ENCODE data around the gene PRELID1.

PRELID1 gene

DNA sequence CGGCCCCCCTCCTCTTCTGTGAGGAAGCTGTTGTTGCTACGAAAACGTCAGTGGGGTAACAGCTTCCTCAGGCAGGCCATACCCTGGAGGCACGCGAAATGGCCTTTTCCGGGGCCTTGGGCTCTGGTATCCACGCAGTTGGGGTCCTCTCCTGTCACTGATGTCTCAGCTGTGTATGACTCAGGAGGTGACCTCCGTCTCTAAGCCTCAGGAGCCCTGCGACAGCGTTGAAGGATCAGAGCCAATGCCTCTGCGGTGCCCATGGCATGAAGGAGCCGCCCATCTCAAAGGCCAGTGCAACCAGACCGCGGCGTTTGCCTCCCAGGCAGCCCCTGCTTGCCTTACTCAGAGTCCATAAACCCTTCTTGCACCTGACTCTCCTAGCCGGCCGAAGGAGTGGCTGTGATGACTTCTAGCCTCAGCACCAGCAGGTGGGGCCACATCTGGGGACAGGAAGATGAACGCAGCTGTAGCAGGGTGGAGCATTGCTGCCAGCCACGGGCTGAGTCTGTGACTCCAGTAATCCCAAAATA lies 9.1 kb downstream of the PRELID1 start:
- in situ Hi-C loops (cut with HindIII; ENCODE audit: low sequenced_read_pairs) = no loop called here

DNA sequence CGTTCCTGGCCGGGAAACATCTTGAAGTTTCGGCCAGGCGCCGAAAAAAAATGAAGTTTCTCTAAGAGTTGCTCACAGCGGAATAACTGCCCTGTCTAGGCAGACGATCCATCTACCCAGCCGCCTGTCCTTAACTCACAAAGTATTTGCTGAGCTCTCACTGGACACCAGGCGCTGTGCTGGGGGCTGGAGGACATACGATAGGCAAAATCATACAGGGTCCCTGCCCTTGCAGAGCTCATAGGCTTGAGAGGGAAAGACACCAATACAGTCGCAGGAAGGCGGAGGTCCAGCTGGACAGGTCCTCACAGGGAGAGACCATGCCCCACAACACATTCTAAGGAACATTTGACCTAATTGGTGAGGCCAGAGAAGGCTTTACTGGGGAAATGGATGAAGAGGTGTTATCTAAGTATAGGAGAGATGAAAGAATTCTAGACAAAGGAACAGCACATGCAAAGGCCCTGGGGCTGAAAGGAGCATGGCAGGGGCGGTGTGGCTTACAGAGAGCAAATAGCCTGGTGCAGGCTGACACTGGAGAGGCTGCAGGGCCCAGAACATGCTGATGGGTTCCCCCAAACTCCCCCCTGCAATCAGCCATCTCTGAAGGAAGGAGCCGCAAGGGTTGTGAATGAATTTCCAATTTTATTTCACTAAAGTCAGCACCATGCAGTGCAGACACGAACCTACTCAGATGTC lies 10.1 kb downstream of the PRELID1 start:
- in situ Hi-C loops (cut with HindIII; ENCODE audit: low sequenced_read_pairs) = no loop called here

DNA sequence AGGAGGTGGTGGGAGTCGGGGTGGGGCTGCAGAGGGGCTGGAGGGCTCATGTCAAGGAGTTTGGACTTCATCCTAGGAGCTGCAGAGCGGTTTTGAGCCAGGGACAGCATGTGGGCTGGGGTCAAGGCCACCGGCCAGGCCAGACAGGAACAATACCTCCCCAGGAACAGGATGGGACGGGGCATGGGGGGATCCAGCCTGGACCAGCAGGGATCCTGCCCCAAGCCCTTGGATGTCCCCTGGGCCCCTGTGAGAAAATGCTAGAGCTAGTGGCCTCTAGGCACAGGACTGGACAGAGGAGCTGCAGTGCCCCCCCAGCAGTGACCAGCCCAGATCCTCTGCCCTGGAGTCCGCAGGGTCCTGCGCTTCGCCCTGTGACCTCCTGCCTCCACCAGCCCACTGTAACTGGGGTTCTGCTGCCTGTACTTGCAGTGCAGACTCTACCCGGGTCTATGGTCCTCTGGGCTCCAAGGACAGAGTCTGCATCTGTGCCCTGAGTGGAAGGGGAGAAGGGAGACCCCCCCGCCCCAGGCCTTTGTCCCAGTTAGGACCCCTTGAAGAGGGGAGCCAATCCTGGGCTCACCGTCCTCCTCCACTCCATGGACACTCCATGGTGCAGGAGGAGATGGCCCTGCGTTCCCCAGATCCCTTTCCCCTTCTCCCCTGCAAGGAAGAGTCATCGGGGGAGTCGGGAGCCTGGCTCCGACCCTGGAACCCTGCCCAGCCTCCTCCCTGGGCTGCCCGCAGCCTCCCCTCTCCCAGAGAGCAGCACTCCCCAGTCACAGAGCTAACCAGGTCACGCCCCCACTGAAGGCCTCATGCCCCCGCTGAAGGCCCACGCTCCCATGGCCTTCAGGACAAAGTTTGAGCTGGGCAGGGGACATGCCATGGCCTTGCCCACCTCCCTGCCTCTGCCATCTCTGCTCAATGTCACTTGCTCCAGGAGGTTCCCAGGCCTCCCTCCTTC lies 11.1 kb downstream of the PRELID1 start:
- in situ Hi-C loops (cut with HindIII; ENCODE audit: low sequenced_read_pairs) = no loop called here

DNA sequence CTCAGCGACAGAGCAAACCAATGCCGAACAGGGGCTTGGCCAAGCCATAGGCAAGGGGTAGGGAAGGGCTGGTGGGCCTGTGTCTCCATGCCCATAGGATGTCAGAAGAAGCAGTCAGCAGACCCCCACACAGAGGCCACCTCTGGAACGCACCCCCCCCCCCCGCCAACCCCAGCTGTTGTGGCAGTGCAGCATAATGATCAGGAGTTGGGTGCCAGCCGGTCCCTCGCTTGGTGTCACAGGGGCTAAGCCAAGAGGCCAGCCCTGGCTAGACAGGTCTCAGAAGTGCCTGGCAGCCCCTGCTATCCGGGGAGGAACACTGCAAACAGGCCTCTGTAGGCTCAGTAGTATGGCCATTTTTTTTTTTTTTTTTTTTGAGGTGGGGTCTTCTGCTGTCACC lies 11.8 kb downstream of the PRELID1 start:
- in situ Hi-C loops (cut with HindIII; ENCODE audit: low sequenced_read_pairs) = no loop called here

DNA sequence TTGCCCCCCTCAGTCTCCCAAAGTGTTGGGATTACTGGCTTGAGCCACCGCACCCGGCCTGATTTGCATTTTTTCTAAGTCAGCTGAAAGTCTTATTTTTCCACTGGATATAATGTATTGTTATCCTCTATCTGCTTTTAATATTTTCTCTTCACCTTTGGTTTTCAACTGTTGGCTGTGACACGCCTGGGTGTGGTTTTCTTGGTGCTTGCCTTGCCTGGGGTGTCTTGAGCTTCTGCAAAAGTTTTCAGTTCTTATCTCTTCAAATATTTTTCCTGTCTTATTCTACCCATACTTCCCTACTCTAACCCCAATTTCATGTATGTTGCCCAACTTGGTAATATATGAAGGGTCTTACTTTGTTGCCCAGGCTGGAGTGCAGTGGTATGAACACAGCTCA lies 12.4 kb downstream of the PRELID1 start:
- in situ Hi-C loops (cut with HindIII; ENCODE audit: low sequenced_read_pairs) = no loop called here

DNA sequence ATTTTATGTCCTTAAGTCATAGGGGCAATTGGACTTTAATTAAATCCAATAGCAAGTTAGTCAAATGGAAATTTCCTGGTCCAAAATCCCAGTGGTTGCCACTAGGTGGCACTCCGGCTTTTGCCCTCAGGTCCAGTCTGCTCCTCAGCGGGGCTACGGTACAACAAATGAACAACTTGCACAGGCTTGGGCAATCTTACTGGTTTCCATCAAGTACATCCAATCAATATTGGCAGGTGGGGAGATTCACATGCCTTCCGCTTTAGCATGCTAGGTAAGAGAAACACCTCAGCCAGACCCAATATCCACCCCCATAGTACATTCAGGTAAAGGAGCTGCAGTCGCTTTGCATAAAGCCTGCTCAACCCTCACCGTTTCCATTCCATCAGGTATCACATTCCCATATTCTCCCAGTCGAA lies 14.4 kb downstream of the PRELID1 start:
- in situ Hi-C loops (cut with HindIII; ENCODE audit: low sequenced_read_pairs) = no loop called here

DNA sequence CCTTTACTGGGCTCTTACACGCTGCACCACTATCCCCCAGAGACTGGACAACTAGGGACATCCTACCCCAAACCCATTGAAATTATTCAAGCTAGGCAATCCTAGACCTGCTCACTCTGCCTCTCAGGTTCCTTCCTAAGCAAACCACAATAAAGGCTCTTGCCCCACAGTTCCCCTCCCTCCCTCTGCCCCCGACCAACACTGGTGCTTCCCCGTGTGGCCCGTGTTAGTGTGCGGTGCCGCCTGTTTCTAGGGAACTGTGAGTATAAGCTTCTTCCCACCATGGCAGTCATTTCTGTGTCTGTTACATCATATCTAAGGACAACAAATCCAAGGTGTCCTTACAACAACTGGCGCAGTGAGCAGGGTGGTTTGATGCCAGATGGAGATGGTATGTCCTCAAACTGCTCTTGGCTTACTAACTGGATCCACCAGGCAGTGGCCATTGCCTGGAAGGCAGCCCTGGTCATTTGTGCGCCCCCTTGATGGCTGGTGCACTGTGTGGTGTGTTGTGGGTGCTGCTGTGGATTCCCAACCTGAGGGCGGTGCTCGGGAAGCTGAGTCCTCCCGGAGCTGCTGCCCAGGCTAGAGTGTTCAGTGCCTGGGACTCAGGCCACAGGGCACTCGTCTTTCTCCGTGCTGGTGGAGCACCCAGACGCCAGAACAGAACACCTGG lies 16.5 kb downstream of the PRELID1 start:
- in situ Hi-C loops (cut with HindIII; ENCODE audit: low sequenced_read_pairs) = no loop called here

DNA sequence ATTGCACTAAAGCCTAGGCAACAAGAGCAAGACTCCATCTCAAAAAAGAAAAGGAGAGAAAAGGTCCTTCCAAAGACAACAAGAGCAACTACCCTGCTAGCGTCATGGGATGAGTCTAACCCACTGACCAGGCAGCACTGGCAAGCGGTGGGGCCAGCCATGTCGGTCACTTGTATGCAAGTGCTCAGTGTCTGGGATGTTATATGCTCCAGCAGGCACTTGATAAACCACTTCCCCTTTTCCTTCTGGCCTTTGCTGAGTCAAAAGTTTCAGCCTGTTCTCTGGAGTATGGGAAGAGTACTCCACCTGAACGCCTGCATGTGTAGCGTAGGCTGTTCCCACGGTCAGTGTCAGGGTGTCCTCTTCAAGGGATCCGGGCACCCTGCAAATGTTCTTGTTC lies 17.3 kb downstream of the PRELID1 start:
- in situ Hi-C loops (cut with HindIII; ENCODE audit: low sequenced_read_pairs) = no loop called here

DNA sequence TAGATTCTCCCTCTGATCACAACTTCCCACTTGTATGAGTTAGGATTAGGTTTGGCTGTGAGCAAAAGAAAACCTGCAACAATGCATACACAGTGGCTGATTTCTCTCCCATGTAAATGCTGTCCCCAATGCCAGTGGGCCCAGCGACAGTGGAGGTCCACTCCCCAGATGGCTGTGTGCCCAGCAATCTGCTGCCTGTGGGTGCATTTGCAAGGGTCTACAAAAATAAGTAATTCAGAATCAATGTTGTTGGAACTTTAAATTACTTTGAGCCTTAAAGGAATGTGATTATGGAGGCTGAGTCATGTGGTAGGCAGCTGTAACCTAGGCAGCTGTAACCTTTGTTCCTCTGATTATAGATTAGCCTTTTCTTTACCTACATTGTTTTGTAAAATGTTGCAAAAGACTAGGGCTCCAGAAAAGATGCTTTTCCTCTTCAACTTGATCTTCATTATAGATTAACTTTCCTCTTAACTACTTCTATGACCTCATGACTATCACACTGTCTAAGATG lies 22.3 kb downstream of the PRELID1 start:
- in situ Hi-C loops (cut with HindIII; ENCODE audit: low sequenced_read_pairs) = no loop called here

DNA sequence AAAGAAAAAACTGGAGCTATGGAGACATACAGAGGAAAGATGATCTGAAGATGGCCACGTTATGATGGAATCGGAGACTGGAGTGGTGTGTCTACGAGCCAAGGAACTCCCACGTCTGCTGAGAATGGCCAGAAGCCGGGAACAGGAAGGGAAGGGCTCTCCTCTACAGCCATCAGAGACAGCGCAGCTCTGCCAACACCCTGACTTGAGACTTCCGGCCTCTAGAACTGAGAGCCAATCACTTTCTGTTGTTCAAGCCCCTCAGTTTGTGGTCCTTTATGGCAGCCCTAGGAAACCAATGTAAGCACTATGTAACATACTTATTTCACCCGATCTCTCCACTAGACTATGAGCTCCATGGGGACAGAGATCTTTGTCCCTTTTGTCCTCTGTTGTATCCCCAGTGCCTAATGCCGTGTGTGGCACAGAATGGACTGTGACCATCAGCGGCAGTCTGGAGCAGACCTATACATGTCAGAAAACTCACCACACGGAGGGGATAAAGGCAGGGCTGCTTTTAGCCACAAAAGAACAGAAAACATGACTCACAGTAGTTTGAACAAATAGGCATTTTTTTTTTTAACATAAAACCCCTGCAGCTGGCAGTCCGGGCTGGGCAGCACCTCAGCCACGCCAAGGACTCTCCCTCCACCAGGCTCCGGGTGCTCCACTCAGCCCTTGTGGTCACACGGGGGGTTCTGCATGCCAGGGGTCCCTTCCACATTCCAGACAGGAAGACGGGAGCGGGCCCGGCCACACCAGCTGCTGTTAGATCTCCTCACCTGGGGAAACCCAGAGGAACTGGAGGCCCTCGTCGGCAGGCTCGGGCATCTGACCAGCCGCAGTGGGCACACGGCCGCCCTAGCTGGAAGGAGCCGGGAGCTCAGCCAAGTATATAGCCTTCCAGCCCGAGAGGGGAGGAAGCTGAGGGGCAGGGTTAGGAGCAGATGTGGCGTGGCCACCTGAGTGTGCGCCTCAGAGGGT lies 24.2 kb downstream of the PRELID1 start:
- in situ Hi-C loops (cut with HindIII; ENCODE audit: low sequenced_read_pairs) = no loop called here

DNA sequence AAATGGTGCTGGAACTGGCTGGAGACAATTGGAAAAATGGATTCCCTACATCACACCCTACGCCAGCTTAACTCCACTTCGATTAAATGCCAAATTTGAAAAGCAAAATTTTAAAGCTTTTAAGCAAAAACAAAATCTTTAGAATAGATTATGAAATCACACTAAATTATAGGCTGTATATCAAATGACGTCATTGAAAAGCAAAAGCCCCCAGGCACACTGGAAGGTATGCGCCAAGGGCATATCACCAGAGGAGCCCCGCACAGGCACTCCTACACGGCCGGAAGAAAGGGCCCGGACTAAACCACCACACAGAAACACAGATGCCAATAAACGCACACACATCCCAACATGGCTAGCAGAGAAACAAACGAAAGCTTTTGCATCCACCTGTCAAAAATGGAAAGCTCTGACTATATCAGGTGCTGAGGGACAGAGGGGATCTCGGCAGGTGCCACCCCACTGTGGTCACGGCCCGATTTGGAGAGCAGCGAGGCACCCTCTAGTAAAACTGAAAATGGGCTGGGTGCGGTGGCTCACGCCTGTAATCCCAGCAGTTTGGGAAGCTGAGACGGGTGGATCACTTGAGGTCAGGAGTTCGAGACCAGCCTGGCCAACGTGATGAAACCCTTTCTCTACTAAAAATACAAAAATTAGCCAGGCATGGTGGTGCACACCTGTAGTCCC lies 25.1 kb downstream of the PRELID1 start:
- in situ Hi-C loops (cut with HindIII; ENCODE audit: low sequenced_read_pairs) = no loop called here

DNA sequence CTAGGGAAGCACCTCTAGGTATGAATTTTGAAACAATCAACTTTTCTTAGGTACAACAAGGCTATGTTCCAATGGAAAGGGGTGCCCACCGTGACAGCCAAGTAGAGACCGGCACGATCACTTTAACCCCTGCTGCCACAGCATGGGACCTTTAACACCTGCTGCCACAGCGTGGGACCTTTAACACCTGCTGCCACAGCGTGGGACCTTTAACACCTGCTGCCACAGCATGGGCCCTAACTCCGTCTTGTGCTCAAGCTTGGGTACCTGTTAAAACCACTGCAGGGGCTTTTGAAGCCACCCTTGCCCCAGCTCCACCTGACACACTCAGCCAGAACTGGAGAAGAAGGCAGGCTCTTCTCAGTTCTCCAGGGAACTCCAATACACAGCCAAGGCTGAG lies 26.3 kb downstream of the PRELID1 start:
- in situ Hi-C loops (cut with HindIII; ENCODE audit: low sequenced_read_pairs) = no loop called here

DNA sequence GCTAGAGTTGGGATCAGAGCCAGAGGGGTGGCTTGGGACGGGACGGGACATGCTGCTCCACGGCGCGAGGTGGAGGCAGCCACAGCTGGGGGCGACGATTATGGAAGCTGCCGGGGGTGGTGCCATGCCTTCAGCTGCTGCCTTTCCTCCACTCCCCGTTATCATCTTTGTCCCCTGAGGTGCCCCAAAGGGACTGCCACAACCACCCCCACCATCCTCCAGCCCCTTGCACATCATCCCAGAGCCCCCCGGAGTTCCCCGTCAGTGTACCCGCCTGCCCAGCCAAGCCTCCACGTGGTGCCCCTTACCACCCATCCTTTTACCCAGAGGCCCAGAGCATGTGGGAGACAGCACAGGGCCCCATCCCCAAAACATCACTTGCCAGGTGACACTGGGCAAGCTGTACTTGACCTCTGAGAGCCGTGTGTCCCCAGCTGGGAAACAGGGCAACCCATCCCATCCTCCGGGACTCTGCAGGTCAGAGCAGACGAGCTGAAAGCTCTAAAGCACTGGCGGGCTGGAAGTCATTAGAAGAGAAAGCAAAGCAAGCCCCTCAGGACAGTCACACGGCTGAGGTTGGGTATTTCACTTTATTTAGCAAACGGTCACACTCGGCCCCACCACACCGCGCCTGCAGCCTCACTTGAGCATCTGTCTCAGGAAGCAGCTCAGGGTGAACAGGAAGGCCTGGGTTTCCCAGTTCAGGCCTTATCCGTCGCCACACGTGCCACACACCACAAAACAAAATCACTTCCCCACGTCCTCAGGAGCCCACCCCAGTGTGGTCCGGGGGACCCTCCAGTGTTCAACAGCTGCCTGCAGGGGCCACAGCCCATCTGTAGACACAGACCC lies 27.6 kb downstream of the PRELID1 start:
- in situ Hi-C loops (cut with HindIII; ENCODE audit: low sequenced_read_pairs) = no loop called here

DNA sequence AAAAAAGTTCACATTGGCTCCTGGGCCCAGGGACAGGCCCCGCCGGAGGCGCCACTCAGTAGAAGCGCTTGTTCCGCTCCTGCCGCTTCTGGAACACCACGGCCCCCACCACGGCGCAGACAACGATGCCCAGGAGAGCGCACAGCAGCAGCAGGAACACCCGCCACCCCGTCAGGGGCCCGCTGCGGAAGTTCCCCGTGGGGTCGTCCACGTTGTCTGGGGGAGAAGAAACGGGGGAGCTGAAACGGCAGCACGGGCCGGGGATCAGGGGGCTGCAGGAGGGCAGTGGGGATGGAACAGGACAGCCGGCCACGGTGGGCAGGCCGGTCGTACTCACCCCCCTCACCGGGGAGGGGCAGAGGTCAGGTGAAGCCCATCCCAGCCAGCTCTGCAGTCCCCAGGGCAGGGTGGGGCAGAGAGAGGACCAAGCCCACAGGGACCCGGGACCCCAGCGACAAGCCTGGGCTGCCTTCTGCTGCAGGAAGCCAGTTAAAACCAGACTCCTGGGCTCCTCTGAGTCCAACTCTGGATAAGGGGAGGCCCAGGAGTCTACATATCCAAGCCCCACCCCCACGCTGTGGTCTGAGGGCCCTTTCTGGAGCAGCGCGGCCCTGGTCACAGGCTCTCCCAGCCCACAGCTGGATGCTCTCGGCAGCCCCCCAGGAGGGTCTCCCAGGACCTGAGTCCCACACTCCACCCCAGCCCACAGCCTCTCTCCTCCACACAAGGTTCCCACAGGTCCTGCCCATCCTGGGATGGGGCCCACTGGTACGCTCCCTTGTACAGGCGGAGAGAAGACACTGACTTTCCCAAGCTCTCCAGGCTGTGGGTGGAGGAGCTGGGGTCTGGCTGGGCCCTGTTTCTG lies 28.7 kb downstream of the PRELID1 start:
- in situ Hi-C loops (cut with HindIII; ENCODE audit: low sequenced_read_pairs) = no loop called here

DNA sequence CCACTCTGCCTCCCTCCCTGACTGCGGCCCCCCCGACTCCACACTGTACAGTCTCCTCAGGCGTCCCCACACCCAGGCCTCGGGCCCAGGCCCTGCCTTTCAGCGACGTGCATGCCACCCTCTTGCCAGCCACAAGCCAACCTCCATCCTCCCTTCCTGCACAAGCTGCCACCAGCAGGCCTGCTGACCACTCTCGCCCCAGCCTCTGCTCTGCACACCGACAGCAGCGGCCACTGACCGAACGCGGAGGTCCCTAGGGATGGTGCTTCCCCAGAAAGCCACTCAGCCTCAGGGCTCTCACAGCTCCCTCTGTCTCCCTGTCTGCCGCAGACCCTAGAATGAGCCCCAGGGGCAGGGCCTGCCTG lies 29.3 kb downstream of the PRELID1 start:
- in situ Hi-C loops (cut with HindIII; ENCODE audit: low sequenced_read_pairs) = no loop called here

DNA sequence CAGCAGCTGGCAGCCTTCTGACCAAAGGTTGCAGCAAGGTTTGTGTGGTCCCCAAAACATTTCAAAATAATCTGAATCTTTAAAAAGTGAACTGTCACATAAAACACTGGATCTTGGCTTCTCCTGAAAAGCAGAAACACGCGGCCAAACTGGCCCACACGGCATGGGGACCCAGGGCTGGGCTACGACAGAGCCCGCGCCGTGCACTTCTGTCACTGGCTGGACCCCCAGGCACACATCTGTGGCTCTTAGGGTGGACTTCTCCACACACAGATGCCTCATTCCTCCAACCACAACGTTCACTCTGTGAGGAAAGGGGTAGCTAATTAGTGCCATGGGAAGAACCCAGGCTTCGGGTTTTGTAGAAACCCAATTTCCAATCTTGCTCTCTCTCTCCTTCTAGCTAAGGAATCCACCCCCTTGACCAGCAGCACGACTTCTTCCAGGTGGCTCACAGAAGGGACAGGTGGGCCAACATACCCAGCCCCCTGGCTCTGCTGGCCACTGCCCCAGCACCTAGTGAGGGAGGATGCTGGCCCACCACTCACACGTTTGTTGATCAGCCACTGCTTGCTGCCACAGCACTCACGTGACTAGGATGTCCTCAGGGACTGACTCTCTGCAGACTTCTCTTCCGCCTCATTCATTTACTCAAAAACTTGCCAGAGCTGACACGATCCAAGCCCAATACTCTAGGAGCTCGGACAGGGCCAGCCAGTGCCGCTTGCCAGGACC lies 30.0 kb downstream of the PRELID1 start:
- in situ Hi-C loops (cut with HindIII; ENCODE audit: low sequenced_read_pairs) = no loop called here

DNA sequence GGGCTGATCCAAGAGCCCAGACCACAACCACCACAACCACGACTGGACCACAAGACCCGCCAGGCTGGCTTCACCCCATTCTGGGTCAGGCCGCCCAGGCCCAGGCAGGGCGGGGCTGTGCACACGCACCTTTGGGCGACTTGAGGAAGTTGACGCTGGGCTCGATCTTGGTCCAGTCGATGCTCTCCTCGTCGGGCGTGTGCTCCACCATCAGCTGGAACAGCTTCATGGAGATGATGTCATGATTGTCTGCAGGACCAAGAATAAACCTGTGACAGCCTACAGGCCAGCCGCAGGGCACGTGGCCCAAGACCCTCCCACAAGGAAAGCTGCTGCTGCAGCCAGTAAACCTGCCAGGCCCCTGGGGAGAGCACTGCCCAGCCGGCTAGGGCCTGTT lies 30.6 kb downstream of the PRELID1 start:
- in situ Hi-C loops (cut with HindIII; ENCODE audit: low sequenced_read_pairs) = no loop called here
